HG02678 (cell line): Measurements from ENCODE around the gene RAB12.
"Not testable (repeated sequence)": the region's sequence is repeated elsewhere in the genome, so short reads cannot be mapped to it uniquely, and the experiment has no call there.

Experiments used
- ATAC-seq: cut with Tn5 transposase; IDR thresholded peaks from one replicate; pipeline ENCODE4 v1.9.1; 2021; ENCODE audit warnings: mild to moderate bottlenecking, moderate library complexity; ENCODE audit not compliant: unreplicated experiment

Gene RAB12

DNA sequence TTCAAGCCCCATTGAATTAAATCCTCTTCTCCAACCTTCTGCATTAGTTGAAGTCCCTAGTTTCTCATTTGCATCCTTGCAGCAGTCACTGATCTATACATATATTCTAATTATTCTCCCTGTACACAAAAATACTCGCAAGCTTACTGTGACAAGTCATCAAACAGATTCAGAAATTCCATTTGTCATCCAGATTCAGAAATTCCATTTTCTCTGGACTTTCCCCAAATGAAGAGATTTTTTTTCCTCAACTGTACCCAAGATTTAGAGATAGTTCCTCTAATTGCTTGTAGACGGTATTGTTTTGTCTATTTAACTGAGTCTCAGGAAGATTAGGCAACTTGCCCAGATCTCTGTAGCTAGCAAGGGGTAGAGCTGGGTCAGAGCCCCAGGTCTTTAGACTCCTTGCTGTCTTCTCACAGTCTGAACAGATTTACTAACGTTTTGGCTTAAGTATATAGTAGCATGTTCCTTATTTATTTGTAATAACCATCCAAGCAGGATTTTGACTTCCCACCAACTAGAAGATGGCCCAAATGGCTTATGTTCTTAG, 34.2 kb downstream of the RAB12 start:
- no peak for ATAC-seq

DNA sequence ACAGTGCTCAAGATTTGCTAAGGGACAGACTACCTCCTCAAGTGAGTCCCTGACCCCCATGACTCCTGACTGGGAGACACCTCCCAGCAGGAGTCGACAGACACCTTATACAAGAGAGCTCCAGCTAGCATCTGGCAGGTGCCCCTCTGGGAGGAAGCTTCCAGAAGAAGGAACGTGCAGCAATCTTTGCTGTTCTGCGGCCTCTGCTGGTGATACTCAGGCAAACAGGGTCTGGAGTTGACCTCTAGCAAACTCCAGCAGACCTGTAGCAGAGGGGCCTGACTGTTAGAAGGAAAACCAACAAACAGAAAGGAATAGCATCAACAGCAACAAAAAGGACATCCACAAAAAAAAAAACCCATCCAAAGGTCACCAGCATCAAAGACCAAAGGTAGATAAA, 38.1 kb downstream of the RAB12 start:
- ATAC-seq: not testable (repeated sequence)

DNA sequence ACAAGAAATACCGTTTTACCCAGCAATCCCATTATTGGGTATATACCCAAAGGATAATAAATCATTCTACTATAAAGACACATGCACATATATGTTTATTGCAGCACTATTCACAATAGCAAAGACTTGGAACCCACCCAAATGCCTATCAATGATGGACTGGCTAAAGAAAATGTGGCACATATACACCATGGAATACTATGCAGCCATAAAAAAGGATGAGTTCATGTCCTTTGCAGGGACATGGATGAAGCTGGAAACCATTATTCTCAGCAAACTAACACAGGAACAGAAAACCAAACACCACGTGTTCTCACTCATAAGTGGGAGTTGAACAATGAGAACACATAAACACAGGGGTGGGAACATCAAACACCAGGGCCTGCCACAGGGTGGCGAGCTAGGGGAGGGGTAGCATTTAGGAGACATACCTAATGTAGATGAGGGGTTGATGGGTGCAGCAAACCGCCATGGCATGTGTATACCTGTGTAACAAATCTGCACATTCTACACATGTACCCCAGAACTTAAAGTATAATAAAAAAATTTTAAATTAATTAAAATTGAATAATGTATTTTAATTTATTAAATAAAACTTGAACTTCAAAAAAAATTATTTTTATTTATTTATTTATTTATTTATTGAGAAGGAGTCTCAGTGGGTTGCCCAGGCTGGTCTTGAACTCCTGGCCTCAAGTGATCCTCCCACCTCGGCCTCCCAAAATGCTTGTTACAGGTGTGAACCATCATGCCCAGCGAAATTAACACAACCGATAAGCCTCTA, 42.4 kb downstream of the RAB12 start:
- not testable (repeated sequence) for ATAC-seq

DNA sequence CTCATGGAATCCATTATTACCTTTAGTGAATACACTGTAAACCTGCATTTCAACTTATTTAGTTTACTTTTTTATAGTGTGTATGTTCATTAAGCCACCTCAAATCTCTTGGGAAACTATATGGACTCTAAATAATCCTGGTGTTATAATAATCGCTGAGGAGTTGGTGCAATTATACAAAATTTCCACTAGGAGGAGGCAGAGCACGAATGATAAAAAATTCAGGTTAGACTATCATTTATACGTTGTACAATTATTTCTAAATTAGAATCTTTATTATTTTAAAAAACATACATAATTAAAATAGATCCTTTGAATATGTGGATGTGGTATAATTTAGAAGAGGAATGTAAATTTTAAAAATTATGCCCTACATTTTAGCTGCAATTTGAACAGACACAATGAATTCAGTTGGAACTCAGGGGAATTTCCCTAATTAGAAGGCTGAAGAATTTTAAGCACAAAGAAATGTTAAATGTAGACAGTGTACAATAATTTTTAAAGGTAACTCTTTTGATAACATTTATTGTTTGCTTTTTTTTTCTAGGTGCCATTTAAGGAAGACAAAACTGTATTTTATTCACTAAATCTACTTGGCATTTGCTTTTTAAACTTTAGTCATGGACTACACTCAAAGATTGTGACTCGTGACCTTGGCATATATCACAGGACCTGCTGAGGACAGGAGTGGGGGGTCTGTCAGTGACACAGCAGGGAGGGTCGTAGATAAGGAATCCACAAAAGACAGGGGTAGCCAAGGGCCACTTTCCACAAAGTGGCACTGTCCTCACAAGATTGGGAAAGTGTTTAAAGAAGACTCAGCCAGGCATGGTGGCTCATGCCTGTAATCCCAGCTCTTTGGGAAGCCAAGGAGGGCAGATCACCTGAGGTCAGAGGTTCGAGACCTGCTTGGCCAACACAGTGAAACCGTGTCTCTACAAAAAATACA, 45.5 kb downstream of the RAB12 start:
- no peak for ATAC-seq

DNA sequence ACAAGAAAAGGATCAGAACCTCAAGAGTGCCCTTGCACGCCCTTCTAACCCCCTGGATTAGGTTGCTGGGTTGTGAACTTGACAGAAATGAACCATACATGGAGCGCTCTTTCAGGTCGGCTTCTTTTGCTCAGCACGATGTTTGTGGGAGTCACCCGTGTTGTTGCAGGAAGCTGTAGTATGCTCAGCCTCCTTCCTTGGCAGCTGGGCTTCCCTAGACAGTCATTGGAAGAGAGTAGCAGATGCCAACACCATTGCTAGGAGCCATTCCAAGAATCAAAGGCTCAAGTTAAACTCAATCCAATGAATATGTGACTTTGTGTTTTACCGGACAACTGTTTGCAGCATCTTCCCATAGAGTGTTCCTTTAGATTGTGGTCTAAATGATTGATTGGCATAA, 47.0 kb downstream of the RAB12 start:
- no peak for ATAC-seq

DNA sequence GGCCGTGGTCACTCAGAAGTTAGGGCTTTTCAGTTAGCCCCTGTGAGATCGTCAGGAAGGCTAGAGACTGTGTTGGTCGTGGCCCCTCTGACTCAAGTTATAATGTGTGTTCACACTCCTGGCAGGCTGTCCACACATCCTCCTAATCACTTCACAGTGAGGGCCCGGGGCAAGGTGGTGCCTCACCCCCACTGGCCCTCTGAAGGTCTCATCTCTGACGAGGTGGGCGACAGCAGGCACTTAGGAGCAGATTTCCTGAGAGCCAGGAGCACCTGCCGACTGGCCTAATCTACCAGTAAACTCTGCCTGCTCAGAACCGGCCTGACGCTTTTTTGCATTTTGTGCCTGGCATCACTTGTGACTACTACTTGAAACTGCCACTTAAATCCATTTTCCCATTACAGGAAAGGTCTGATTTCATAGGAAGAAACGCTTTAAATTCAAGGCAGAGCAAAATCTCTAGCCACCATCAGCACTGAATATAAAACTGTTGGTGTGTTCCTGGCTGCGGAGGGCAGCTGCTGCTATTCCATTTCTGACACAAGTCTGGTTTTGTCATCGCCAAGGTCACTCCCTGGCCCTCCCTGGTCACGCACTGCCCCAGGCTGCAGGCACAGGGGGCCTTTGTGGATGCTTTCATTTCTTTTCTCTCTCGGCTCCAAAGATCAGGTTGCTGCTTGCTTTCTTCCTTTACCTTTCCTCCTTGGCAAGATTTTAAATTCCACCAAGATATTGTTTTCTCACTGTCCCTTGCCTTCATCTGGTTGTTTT, 48.0 kb downstream of the RAB12 start:
- ATAC-seq: no peak

DNA sequence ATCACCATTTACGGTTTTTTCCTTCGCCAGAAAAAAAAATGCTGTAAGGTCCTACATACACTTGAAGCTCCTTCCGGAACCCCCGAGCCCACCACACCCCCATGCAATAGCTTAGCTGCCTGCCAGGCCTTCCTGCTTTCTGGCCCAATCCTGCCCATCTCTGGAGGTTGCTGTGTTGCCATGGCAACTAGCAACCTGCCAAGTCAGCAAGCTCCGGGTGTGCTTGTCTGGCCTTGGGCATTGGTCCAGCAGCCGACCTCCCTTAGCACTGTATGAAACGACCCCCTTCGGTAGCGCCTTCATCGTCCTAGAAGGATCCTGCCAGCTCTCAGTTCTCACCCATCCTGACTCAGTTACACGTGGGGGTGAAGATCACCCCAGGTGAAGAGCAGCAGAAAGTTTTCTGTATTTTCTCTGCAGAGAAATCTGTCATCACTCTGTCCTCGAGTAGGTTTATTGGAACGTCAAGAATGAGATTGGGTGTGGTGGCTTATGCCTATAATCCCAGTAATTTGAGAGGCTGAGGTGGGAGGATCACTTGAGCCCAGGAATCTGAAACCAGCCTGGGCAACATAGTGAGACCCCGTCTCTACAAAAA, 48.7 kb downstream of the RAB12 start:
- ATAC-seq: no peak

DNA sequence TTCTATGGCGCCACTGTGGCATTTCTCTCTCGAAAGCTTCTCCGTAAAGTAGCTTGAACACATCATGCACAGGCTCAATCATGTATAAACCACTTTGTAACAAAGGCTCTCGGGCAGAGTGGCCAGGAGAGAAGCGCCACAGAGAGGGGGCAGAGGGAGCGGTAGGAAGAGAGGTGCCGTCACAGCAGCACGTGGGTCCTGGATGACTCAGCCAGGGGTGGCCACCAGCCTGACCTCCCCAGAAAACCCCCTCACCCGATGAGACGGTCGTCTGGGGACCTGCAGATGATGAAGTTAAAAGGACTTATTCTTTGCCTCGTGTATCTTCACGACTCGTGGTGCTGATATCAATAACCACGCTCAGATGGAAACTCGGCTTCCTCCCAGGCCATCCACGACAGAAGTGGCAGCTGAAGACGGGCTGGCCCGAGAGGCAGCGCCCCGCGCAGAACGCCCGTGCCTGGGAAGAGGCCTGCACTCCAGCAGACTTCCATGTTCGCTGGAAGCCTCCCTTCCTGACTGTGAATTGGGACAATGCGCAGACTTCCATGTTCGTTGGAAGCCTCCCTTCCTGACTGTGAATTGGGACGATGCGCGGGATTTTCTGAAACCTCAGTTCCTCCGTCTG, 49.7 kb downstream of the RAB12 start:
- ATAC-seq: no peak

DNA sequence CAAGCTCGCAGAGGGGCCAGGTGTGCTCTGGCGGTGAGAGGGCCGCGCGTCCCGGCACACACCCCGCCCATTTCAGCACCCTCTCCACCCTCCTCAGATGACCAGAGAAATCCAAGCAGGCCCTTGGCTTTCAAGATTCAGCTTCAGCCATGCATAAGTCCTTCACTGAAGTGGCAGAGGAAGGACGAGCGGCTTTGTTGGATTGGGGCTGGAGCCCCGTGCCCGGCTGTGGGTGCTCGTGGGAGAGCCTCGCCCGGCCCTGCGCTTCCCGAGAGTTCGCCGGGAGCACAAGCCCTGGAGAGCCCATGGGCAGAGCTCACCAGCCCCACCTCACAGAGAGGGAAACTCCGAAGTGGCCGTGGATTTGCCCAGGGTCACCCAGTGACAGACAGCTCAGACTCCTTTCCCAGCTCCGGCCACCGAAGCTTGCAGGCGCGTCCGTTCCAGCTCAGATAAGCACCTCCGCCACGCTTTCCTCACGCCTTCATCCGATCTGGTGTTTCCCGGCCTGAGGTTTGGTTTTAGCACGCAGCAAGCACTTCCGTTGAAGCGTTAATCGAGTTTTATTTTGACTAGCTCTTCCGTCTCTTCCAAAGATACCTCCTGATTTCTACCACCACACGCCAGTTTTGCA, 50.5 kb downstream of the RAB12 start:
- ATAC-seq: no peak

DNA sequence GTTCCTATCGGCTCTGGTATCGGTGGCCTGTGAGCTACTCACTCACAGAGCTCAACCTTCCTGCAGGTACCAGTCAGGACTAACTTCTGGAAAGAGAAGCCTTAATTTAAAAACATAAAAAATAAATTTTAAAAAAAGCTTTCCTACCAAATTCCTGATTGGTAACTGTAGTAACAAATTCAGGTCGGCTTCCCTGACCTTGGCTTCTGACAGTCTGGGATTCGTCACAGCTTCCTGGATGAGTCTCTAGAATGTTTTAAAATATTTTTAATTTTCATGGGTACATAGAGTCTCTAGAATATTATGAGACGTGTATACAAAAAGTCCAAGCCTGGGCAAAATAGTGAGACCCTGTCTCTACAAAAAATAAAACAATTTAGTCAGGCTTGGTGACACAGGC, 51.1 kb downstream of the RAB12 start:
- ATAC-seq: no peak

DNA sequence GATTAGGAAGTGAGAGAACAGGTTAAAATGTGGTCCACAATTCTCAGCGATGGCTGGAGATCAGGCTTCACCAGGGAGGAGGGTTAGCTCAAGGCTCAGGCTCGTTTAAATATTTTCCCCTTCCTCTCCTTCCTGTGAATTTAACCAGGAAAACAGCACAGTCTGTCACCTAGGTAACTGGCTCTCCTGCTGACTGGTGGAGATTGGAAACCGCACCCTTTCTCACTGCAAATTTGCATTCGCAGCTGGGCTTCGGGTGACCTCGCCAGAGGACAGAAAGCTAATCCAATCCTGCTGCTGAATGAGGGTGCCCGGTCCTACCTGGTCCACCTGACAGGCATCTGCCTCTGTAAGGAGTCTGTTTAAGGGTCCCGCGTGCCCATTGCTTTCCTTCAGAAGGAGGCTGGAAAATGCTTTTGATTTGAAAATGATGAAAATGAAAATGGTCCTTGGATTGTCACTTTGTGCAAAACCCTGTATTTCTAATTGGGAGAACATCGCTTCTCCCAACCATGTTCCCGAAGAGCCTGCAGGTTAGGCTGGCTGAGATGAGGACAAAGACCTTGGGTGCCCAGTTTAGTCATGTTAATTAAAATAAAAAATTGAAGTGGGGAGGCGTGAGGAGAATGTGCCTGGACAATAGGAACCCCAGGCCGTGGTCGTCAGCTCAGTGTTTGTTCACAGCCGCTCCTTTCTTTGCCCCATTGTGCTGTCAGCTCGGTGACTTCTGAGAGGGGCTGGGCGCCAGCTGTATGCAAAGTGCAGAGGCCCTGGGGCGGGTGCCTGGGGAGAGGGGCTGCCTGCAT, 52.7 kb downstream of the RAB12 start:
- no peak for ATAC-seq

DNA sequence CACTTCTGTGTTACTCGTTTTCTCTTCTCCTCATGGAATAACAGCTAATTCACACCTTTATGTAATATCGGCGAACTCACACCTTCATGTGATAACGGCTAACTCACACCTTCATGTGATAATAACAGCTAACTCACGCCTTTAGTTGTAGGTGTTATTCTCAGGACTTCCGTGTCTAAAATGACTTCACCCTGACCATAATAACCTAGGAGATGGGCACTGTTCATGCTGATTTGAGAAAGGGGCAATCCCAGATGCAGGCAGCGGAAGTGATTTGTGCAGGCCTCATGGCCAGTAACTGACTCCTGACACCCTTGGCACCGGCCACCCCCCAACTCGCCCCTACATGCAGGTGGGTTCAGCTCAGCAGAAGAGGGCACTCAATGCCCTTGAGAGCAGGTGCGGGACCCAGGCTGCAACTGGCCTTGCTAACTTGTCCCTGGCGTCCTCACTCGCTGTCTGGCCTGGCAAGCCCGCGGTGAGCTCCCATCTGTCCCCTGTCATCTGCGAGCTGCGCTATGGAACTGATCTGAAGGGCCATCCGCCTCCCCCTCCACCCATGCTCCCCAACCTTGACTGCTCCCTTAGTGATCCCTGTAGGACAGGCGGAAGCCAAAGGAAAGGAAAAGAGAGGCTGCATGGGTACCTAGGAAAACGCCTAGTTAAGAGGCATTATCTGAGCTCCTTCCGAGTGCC, 53.5 kb downstream of the RAB12 start:
- no peak for ATAC-seq

DNA sequence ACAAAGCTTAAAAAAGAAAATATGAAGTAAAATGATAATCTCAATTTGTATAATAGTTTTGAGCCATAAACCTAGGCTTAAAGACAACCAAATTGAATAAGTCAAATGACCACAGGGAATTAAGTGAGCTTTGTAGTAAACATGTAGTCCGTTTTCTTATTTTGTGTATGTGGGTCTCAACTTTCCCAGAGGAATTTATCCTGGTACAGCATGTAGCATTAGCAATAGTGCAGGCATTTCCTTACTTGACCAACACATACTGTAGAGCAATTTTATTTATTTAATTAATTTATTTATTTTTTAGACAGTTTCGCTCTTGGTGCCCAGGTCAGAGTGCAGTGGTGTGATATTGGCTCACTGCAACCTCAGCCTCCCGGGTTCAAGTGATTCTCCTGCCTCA, 58.6 kb downstream of the RAB12 start:
- no peak for ATAC-seq

DNA sequence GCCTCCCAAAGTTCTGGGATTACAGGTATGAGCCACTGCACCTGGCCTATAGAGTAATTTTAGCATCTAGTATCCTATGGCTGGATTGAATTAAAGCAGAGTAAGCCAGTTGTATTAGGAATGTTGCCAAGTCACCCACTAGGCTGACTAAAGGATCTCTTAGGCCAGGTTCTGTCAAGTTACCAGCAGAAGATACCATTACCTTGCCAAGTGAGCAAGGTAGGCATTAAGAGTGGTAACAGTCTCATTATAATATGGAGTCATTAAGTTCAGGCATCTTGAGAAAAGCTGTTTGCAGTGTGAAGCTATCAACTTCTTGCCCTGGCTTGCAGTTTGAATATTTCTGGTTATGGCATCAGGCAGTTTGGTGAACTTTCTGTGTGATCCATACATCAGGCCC, 59.1 kb downstream of the RAB12 start:
- no peak for ATAC-seq

DNA sequence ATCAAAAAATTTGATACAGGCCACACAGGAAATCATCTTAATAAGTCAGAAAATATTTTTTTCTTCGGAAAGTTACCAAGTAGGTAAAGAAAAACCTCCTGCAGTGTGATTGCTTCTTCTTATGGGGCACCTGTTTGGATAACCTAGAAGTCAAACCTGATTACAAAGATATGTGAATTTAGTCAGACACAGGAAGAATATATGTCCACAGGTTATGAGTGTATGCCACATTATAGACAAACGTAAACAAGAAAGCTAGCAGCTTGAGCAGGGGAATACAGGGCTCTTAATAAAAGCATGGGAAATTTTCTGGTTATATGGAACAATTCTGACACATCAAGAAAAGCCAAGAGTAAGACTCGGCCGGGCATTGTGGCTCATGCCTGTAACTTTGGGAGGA, 60.3 kb downstream of the RAB12 start:
- no peak for ATAC-seq

DNA sequence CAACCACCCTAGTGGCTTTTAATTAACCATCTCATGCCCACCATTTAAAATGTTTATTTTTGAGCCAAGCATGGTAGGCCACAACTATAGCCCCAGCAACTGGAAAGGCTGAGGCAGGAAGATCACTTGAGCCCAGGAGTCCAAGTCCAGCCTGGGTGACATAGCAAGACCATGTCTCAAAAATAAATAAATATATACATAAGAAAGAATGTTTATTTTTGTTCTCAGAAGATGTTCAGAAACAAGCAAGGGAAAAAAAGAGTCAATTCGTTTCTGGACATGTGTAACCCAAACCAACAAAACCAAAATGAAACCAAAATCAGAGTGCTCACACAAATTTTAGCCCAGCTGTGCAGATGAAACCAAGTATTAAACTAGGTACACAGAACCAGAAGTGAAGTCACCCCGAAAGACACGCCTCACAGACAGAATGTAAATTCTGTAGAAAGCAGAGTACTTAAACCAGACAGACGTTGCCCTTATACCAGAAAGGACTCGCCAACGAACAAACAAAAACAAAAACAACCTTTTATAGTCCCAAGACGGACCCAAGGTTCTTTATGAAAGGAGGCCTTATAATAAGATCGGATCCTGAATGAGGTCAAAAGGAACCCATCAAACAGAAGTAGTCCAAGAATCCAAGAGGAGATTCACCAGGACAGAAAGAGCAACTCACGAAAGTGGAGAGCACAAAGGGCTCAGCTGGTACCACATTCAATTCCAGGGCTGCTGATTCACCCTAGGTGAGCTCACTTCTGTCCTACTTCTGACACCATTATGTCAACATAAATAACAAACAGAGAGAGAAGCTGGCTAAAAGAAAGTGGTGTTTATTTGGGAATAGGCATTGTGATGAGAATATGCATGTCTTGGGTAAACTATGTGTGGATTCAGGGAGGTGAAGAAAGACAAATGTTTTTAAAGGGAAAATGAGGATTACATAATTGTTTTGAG, 64.3 kb downstream of the RAB12 start:
- peak; percentile 99 for ATAC-seq

DNA sequence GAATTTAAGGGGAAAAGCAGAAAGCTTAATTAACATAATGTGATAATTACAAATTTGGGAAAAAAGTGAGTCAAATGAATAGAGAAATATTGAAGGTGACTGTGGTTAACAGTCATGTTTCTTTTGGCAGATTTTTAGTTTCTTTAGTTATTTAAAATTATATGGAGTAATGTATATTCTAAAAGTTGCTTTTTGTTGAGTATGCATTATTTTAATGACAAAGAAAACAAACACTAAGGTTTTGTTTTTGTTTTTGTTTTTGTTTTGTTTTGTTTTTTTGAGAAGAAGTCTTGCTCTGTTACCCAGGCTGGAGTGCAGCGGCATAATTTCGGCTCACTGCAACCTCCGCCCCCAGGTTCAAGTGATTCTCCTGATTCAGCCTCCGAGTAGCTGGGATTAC, 65.8 kb downstream of the RAB12 start:
- no peak for ATAC-seq
